Nephron progenitor cell (in vitro differentiated cells): ENCODE results near the gene ZMYND11.

Experiments
- DNase-seq: peaks from one replicate; pipeline ENCODE4 v3.0.0; 2021
- H3K27ac Mint-ChIP-seq: 2 replicates; pipeline ENCODE4 v1.8.0; 2021; ENCODE audit warnings: mild to moderate bottlenecking, moderate library complexity, mixed read lengths
- H3K27me3 Mint-ChIP-seq: 2 replicates; pipeline ENCODE4 v1.8.0; 2021; ENCODE audit warnings: mild to moderate bottlenecking, low read depth, mixed read lengths; ENCODE audit not compliant: poor library complexity
- H3K36me3 Mint-ChIP-seq: 2 replicates; pipeline ENCODE4 v1.8.0; 2021; ENCODE audit warnings: low read depth, mixed read lengths
- H3K4me1 Mint-ChIP-seq: 2 replicates; pipeline ENCODE4 v1.8.0; 2021; ENCODE audit warnings: mixed read lengths
- H3K4me3 Mint-ChIP-seq: 2 replicates; pipeline ENCODE4 v1.8.0; 2021; ENCODE audit warnings: mild to moderate bottlenecking, moderate library complexity, mixed read lengths
- H3K9me3 Mint-ChIP-seq: 2 replicates; pipeline ENCODE4 v1.8.0; 2021; ENCODE audit warnings: mild to moderate bottlenecking, moderate library complexity, mixed read lengths
- TF ChIP-seq, protein P1 (sequence below): fragments of 200-600 bp; sonication (generic); IDR thresholded peaks from 2 replicates; pipeline ENCODE4 v1.5.0; 2021; ENCODE audit warnings: antibody characterized with exemption

The ZMYND11 gene

DNA sequence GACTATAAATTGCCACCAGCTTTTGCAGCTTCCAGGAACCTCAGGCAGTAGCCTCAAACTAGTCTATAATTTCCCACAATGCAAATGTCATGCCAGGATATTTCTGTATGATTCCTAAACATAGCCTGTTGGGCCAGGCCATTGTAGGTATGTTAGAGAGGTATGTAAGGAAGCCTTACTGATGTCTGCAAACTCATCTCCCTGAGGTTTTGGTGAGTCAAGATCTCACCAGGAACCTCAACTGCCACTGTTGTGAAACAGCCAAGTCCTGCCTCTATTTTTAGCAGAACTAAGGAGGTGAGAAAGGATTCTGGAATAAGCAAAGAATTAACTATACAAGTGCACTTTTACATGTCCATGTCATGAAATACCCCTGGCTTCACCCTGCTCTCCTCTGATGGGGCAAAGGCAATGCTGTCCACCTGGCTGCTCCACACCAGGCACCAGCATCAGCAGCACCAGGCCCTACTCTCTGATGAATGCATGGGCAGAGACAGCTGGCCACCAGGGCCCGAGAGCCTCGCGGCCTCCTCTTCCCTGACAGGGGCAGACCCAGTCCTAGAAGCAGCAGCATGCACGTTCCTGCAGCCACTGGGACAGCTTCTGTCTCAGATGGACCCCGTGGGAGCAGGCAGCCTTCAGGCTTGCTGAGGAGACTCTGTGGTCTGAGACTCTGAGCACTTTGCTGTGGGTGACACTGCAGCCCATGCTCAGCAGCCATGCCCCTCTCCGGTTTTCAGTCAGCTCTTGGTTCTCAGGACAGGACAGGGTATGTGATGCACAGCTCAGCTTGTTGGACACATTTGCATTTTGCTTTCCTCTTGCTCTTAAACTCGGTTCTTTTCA, 147.3 kb downstream of the ZMYND11 start:
- H3K9me3 Mint-ChIP-seq: no peaks in the 10 kb centered on the region
- peaks cover 73% of the 10 kb centered on the region for H3K36me3 Mint-ChIP-seq
- H3K27ac Mint-ChIP-seq: no peak overlapping the region
- H3K27me3 Mint-ChIP-seq: no peaks in the 10 kb centered on the region
- TF ChIP-seq, protein P1, sequence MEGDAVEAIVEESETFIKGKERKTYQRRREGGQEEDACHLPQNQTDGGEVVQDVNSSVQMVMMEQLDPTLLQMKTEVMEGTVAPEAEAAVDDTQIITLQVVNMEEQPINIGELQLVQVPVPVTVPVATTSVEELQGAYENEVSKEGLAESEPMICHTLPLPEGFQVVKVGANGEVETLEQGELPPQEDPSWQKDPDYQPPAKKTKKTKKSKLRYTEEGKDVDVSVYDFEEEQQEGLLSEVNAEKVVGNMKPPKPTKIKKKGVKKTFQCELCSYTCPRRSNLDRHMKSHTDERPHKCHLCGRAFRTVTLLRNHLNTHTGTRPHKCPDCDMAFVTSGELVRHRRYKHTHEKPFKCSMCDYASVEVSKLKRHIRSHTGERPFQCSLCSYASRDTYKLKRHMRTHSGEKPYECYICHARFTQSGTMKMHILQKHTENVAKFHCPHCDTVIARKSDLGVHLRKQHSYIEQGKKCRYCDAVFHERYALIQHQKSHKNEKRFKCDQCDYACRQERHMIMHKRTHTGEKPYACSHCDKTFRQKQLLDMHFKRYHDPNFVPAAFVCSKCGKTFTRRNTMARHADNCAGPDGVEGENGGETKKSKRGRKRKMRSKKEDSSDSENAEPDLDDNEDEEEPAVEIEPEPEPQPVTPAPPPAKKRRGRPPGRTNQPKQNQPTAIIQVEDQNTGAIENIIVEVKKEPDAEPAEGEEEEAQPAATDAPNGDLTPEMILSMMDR: no peak
- peaks cover 27% of the 10 kb centered on the region for H3K4me1 Mint-ChIP-seq
- no peak for DNase-seq
- no peak overlapping the region for H3K4me3 Mint-ChIP-seq

DNA sequence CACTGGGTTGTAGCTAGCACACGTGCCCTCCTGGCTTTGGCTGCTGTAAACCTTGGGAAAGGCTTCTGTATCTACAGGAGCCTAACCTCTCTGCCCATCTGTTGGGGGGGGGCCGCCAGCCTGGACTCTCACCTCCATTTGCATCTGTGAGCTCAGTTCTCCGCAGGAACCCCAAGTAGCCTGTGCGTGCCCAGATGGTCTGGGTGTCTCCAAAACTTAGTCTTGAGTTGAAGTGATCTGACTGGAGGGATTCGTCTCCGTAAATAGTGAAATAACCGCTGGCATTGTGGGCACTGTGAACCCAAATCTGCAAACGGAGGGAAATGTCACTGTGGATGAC, 147.9 kb downstream of the ZMYND11 start:
- H3K9me3 Mint-ChIP-seq: no peaks in the 10 kb centered on the region
- TF ChIP-seq, protein P1: no peak
- peaks cover 76% of the 10 kb centered on the region for H3K36me3 Mint-ChIP-seq
- DNase-seq: no peak
- no peak overlapping the region for H3K27ac Mint-ChIP-seq
- H3K27me3 Mint-ChIP-seq: no peaks in the 10 kb centered on the region
- peaks cover 27% of the 10 kb centered on the region for H3K4me1 Mint-ChIP-seq
- H3K4me3 Mint-ChIP-seq: no peak overlapping the region

DNA sequence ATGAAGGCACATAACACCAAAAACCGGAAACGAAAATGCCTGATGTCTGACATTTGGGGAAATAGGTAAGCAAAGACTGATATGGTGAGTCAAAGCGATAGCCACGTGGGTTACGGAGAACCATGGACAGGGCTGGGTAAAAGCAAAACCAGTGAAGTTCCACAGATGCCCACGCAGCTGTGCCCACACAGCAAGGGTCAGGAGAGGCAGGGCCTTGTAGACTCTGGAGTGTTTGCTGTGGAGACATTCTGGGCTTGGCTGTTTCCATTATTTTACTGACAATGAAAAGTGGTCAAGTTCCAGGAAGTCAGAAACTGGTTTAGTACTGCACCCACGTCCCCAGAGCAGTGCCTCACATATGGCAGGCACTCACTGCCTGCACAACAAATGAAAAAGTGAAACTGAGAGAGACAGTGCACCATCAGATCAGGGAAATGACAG, 148.7 kb downstream of the ZMYND11 start:
- peaks cover 27% of the 10 kb centered on the region for H3K4me1 Mint-ChIP-seq
- DNase-seq: no peak
- peaks cover 78% of the 10 kb centered on the region for H3K36me3 Mint-ChIP-seq
- H3K9me3 Mint-ChIP-seq: no peaks in the 10 kb centered on the region
- H3K27ac Mint-ChIP-seq: no peak overlapping the region
- TF ChIP-seq, protein P1: no peak
- peaks cover 3% of the 10 kb centered on the region for H3K27me3 Mint-ChIP-seq
- no peak overlapping the region for H3K4me3 Mint-ChIP-seq

DNA sequence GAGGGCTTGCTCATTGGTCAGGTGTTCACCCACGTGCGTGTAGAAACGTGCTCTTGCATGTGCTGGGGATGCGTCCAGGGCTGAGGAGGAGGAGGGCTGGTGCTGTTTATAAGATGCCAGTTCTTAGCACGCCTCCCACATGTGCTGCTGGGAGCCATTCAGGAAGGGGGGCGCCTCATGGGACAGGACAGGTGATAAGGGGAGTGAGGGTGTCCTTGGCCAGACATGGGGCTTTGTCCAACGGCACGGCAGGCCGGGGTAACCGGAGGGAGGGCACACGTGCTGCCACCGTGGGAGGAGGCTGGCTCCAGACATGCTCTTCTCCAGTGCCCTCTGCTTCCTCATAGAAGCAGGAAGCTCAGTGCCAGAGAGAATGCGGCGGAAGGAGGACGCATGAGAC, 150.0 kb downstream of the ZMYND11 start:
- H3K27me3 Mint-ChIP-seq: peaks cover 3% of the 10 kb centered on the region
- peak overlapping the region; percentile 53 for H3K27ac Mint-ChIP-seq
- no peak for DNase-seq
- peaks cover 31% of the 10 kb centered on the region for H3K4me1 Mint-ChIP-seq
- H3K36me3 Mint-ChIP-seq: peaks cover 73% of the 10 kb centered on the region
- TF ChIP-seq, protein P1: no peak
- no peaks in the 10 kb centered on the region for H3K9me3 Mint-ChIP-seq
- H3K4me3 Mint-ChIP-seq: no peak overlapping the region

DNA sequence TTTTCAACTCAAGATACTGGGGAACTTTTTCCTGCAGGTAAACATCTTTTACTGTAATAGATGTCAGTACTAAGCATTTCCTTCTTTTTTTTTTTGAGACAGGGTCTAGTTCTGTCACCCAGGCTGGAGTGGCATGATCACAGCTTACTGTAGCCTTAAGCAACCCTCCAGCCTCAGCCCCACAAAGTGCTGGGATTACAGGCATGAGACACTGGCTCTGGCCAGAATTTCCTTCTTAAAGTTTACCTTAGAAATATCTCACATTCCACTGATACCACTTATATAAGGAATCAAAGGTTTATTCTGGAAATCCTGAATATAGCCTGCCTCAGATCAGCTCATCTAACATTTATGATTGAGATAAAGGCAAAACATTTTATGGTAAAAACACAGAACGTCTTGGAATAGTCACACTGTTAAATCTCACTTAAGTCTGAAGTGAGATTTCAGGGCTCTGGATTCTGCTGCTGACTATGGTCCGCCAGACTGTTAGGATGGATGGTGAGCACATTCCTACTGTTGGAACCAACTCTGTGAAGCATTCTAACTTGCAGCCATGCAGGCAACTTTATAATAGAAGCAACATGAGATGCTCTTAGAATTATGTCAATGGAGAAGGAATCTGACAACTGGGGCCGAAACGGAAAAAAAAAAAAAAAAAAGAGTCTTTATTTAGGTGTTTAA, 151.9 kb downstream of the ZMYND11 start:
- peaks cover 23% of the 10 kb centered on the region for H3K4me1 Mint-ChIP-seq
- H3K27me3 Mint-ChIP-seq: peaks cover 3% of the 10 kb centered on the region
- no peak overlapping the region for H3K4me3 Mint-ChIP-seq
- TF ChIP-seq, protein P1: no peak
- DNase-seq: no peak
- H3K9me3 Mint-ChIP-seq: no peaks in the 10 kb centered on the region
- H3K27ac Mint-ChIP-seq: peak overlapping the region; percentile 22
- H3K36me3 Mint-ChIP-seq: peaks cover 64% of the 10 kb centered on the region
